NCI-H345 (cell line): ENCODE measurements around the gene XAGE3.
"Not testable (repeated sequence)": the region's sequence is repeated elsewhere in the genome, so short reads cannot be mapped to it uniquely, and the experiment has no call there.

Experiments used
- DNase-seq: peaks from one replicate; lab custom pipeline; 2025; lab: John Stamatoyannopoulos, UW

The XAGE3 gene

GRCh38 chrX:52867610-52868348, at the start of gene XAGE3:
Gene XAGE3 (minus strand): TSS chrX:52868083. CDS start chrX:52867133, 950 bp downstream.
- DNase-seq = no peak

DNA sequence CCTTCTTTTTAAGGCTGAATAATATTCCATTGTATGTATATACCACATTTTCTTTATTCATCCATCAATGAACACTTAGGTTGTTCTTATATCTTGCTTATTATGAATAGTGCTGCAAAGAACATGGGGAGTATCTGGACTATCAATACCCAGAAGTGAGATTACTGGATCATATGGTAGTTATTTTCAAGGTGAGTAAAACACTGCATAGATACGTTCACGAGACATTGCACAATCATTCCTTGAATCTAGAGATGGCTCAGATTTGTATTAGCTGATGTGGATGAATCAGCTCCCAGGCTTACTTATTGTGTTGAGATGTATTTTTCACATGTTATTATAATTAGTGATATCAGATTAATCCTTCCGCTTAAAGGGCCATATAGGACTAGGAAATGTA, 46.8 kb upstream of the XAGE3 start:
- not testable (repeated sequence) for DNase-seq

DNA sequence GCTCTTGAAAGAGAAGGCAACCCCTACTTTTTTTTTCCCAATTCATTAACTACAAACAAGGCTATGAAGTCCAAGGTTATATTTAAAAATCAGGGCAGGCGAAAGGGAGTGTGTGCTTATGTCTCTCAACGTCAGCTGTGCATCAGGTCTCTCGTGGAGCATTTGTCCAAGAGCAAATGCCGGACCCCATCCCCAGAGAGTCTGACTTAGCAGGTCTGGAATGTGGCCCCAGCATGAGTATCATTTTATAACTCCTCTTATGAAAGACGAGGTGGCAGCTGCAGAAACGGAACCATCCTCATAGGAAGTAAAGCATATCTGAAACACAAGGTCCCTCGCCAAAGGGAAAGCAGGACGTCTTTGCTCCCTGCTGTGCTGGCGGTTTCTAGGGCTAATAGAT, 45.8 kb upstream of the XAGE3 start:
- DNase-seq = not testable (repeated sequence)

DNA sequence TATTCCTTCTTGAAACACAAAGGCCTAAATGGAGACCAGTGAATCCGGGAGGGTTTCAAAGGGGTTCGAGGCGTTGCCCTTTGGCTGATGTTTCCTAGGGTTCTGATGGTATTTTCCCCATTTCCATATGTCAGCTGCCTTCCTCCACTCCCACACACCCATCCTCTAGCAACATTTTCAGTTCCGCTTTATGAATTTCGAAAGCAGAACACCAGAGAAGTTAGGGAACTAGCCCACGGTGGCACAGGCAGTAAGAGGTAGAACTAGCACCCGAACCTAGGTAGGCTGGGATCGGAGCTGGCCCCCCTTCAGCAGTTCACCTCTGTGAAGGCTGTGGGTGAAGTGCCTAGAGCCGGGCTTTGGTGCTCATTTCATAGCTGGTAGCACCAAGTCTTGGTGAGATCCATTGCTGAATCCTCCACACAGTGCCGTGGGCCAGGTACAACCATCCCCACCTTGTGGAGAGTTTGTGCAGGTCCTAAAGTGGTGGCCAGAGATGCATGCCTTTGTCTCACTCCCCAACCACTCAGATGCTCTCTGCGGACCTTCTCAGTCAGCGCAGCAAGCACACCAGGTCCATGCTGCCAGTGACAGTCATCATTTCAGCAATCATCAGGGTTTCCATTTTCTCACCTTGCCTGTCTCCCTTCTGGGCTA, 41.6 kb upstream of the XAGE3 start:
- DNase-seq = not testable (repeated sequence)

- not testable (repeated sequence) for DNase-seq
Observed at GRCh38 chrX:52907900-52908299, 40.0 kb upstream of the XAGE3 start.

- not testable (repeated sequence) for DNase-seq
Observed at GRCh38 chrX:52907137-52907536, 39.3 kb upstream of the XAGE3 start.

- DNase-seq = not testable (repeated sequence)
Observed at GRCh38 chrX:52906072-52906471, 38.2 kb upstream of the XAGE3 start.

DNA sequence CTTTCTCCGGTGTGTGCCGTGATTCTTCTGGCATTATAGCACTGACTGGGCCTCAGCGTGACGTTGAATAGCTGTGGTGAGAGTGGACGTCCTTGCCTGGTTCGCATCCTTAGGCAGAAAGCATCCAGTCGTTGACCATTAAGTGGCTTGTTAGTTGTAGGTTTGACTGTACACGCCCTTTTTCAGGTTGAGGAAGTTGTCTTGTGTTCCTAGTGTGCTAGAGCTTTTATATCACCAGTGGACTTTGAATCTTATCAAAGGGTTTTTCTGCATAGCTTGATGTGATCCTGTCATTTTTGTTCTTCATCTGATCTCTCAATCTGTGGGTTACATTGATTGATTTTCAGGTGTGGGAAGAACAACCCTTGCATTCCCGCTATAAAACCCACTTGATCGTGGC, 37.6 kb upstream of the XAGE3 start:
- DNase-seq = not testable (repeated sequence)

DNA sequence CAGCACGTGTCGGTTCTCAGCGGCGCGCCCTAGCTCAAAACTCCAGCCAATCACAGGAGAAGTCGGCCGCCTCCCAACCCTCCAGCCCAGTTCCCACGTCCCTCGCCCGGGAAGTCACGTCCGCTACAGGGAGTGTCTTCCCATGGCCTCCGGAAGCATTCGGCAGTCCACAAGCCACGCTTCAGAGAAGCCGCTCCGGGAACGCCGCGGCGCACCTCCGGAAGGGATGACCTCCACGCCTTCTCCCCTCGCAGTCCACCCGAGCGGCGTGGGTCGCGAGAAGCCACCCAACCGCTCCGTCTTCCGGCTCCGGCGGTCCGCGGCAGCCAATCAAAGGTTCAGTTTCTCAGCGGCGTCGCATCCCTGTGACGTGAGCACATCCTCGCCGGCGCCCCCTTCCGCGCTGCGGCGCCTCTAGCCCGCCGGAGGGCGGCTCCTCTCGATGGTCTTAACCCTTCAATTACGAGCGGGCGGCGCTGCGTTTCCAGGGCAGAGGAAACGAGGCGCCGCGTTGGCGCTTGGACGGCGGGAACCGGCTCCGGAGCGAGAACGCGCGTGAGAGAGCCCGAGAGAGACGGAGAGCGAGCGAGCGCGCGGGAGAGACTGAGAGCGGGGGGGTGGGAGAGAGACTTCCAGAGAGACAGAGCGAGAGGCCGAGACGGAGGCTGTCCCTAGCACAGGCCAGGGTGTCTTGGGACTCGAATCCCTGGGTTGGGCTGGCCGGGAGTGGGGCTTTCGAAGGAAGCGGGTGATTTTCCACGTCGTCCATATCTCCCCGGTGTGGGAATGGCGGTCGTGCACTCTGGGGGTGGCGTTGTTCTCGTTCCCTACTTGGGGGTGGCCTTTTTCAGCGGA, 29.2 kb upstream of the XAGE3 start, which contains the start of gene FAM156B:
Gene FAM156B (plus strand): TSS at position 476 of the 855 bp plus-strand sequence. CDS start 9,896 bp downstream, outside the sequence.
- DNase-seq = not testable (repeated sequence)

- not testable (repeated sequence) for DNase-seq
Observed at GRCh38 chrX:52896438-52896837, 28.6 kb upstream of the XAGE3 start.

DNA sequence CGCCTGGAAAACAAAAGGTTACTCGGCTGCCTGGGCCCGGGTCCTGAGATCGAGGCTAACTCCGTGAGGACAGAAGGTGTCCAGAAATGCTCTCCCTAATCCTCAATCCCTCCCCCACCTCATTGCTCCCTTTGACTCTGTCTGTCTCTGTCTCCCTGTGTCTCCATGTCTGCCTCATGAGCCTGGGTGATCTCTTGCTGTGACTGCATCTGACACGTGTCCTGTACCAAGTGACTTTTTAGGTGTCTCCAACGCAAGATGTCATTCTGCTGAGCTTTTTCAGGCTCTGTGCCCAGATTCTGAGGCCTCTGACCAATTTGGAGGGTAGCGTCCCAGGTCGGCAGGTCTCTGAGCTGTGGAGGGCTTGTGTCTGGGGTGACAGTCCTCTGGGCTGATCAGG, 20.2 kb upstream of the XAGE3 start:
- not testable (repeated sequence) for DNase-seq

DNA sequence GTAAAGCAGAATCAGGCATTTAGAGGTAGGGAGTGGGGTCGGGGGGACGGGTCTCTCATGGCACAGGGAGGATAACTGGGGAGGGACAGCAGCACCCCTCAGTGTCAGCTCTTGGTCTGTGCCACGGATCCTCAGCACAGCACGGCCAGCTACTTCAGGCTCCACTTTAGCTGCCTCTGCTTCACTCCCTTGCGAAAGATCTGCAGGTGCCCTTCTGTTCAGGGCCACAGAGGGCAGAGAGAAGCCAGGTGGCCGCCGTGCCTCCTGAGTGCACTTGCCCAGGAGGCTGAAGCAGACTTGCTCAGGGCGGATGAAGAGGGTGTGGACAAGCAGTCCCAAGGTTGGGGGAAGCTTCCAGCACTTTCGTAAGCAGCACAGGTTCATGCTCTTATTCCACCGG, 19.6 kb upstream of the XAGE3 start:
- not testable (repeated sequence) for DNase-seq

DNA sequence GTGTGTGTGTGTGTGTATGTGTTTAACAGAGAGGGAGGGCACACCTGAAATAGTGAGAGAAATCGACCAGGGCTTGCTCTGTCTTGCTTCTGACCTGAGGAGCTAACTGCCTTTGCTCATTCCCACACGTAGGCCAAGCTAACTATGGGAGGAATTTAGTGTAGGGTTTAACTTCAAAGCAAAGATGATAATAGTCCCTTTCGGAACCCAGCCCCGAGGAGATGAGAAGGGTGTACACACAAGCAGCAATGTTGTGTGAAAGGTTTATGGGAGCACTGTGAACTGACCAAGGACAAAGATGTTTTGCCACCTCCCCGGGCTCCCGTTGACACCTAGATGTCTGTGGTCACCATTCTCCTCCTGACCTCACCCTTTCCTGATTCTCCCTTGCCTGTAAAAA, 8.5 kb upstream of the XAGE3 start:
- not testable (repeated sequence) for DNase-seq

DNA sequence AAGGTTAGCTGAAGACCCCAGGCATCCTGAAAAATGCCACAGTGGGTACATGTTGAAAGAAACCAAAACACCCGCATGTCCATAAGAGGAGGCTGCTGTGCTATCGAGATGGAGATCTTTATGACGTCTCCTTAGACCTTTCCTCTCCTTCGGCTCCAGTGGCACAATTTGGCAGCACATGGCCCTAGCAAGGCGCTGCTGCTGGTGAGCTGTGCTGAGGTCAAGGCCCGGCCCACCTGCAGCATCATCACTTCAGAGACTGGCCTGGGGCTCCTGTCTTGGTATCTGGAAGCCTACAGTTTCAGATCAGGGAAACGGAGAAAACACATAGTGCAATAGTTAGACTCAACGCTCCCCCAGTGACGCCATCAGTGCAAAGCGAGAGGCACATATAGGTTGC, 7.6 kb upstream of the XAGE3 start:
- DNase-seq = not testable (repeated sequence)

DNA sequence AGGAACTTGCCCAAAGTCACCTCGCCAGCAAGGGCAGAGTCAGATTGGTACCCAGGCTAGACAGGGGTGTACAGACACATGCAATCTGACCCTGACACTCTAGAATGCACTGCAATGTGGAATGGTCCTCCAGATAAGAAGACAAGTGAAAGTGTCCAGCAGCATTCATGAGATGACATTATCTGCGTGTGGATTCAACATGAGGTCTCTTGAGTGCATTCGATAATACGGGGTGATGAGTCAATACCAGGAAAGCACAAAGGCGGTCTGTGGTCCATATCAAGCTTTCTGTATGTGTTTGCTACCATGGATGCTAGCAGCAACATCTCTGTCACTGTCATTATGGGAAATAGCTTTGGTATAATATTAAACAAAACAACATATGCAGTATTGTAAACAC, 6.8 kb upstream of the XAGE3 start:
- DNase-seq = no peak

- DNase-seq = not testable (repeated sequence)
Observed at GRCh38 chrX:52873825-52874224, 5.9 kb upstream of the XAGE3 start.

DNA sequence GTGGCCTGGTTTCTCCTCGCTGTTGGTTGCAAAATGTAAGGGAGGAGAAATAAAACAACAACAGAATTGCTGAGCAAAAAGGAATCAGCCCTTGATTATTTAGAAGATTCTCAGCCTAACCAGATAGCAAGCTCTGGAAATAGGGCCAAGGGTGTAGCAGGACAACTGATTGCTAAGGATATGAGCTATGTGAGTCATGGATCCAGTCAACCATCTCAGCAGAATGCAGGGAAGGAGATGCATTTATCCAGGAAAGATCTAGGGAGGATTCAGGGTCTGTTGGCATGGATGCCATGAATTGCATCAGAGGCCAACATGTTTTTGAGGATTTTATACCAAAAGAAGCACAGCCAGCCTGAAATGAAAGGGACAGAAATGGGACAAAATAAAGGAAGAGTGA, 2.2 kb upstream of the XAGE3 start:
- DNase-seq = no peak

- DNase-seq = no peak
Observed at GRCh38 chrX:52865343-52865998, 2.4 kb downstream of the XAGE3 start.

DNA sequence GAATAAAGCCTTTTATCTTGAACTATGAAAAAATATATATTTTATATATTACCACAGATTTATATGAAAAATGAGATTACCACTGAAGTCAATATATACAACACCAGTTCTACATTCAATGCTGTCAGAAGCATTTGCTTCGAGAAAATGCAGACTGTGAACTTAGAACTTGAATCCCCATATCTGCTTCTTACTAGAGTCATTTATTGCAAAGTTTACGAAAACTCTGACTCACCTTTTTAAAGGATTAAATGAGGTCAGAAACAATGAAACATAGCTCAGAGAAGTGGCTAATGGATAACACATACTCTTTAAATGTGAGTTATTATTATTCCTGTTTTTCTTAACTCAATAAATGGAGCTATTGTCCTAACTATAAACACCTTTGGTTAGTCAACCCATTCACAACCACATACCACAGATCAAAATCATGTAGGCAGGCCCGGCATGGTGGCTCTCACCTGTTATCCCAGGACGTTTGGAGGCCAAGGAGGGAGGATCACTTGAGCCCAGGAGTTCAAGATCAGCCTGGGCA, 10.8 kb downstream of the XAGE3 start:
- DNase-seq = not testable (repeated sequence)

- DNase-seq = no peak
Observed at GRCh38 chrX:52852110-52852860, 15.6 kb downstream of the XAGE3 start.

- not testable (repeated sequence) for DNase-seq
Observed at GRCh38 chrX:52843619-52844018, 24.3 kb downstream of the XAGE3 start.
